IMR-90 (cell line): ENCODE measurements around the gene HS2ST1. TPM values are rescaled to one million over a fixed set of nuclear protein-coding genes. Genes with fewer than 3 reads are reported as not detected.

ENCODE experiments used
- ATAC-seq: fragments of 200-7000 bp; cut with Tn5 transposase; 2 replicates; pipeline ENCODE4 v1.9.1; 2020; ENCODE audit warnings: low read depth, mild to moderate bottlenecking, moderate library complexity
- BruUV-seq: library from RNA; stranded (reverse); fragments of 400-500 nt; replicated peaks from 2 replicates; lab custom pipeline; 2021; lab: Mats Ljungman, UMichigan
- CTCF ChIA-PET: fragments of 300-600 bp; formaldehyde crosslinking; extraction: SDS; loops from one replicate; lab custom pipeline; 2021; ENCODE audit warnings: antibody characterized with exemption; lab: Yijun Ruan, JAX
- POLR2A ChIA-PET: fragments of 300-600 bp; sonication (Branson Sonifier 250); formaldehyde crosslinking; loops from one replicate; lab custom pipeline; 2022; ENCODE audit warnings: antibody characterized with exemption; ENCODE audit not compliant: unreplicated experiment; lab: Charles Lee
- DNase-seq: peaks from one replicate; pipeline ENCODE4 v3.0.0; 2013
- H2AFZ ChIP-seq: replicated peaks from 2 replicates; pipeline ENCODE3; 2013; ENCODE audit warnings: low read length, mild to moderate bottlenecking; ENCODE audit not compliant: poor library complexity
- H2AK5ac ChIP-seq: 2 replicates; pipeline ENCODE4 v1.6.1; 2013; ENCODE audit warnings: low read depth, low read length, inconsistent platforms
- H2AK9ac ChIP-seq: replicated peaks from 2 replicates; pipeline ENCODE3; 2013; ENCODE audit warnings: mild to moderate bottlenecking, low read depth, low read length, moderate library complexity; ENCODE audit not compliant: poor library complexity
- H2BK120ac ChIP-seq: 2 replicates; pipeline ENCODE4 v1.6.1; 2013; ENCODE audit warnings: low read depth, low read length, inconsistent platforms
- H2BK15ac ChIP-seq: 3 replicates; pipeline ENCODE4 v1.6.1; 2013; ENCODE audit warnings: low read depth, low read length, inconsistent platforms
- H2BK20ac ChIP-seq: 2 replicates; pipeline ENCODE4 v1.6.1; 2013; ENCODE audit warnings: low read depth, mild to moderate bottlenecking, inconsistent platforms, low read length, moderate library complexity
- H2BK5ac ChIP-seq: 2 replicates; pipeline ENCODE4 v1.6.1; 2013; ENCODE audit warnings: mild to moderate bottlenecking, low read depth, low read length, inconsistent platforms; ENCODE audit not compliant: poor library complexity, severe bottlenecking
- H3K14ac ChIP-seq: replicated peaks from 2 replicates; pipeline ENCODE4 v1.6.1; 2013; ENCODE audit warnings: low read depth, low read length, inconsistent platforms
- H3K18ac ChIP-seq: 2 replicates; pipeline ENCODE4 v1.6.1; 2013; ENCODE audit warnings: low read depth, low read length, control low read depth
- H3K23ac ChIP-seq: 2 replicates; pipeline ENCODE4 v1.6.1; 2013; ENCODE audit warnings: low read depth, low read length, inconsistent platforms
- H3K27ac ChIP-seq: 2 replicates; pipeline ENCODE4 v1.5.1; 2013; ENCODE audit warnings: mild to moderate bottlenecking, control low read depth, low read length; ENCODE audit not compliant: insufficient read depth
- H3K27me3 ChIP-seq: 2 replicates; pipeline ENCODE4 v1.6.1; 2013; ENCODE audit warnings: low read length; ENCODE audit not compliant: control insufficient read depth, insufficient read depth
- H3K36me3 ChIP-seq: 2 replicates; pipeline ENCODE4 v1.6.1; 2013; ENCODE audit warnings: low read length, mixed read lengths; ENCODE audit not compliant: control insufficient read depth, insufficient read depth
- H3K4ac ChIP-seq: 2 replicates; pipeline ENCODE4 v1.6.1; 2013; ENCODE audit warnings: low read depth, low read length, inconsistent platforms
- H3K4me1 ChIP-seq: 2 replicates; pipeline ENCODE4 v1.6.1; 2013; ENCODE audit warnings: low read length, mixed read lengths; ENCODE audit not compliant: control insufficient read depth, insufficient read depth
- H3K4me2 ChIP-seq: 2 replicates; pipeline ENCODE4 v1.6.1; 2013; ENCODE audit warnings: low read depth, mild to moderate bottlenecking, control low read depth, low read length, moderate library complexity
- H3K4me3 ChIP-seq: 2 replicates; pipeline ENCODE4 v1.5.1; 2013; ENCODE audit warnings: low read depth, mild to moderate bottlenecking, control low read depth, low read length, moderate library complexity; ENCODE audit not compliant: insufficient read depth
- H3K56ac ChIP-seq: 2 replicates; pipeline ENCODE4 v1.6.1; 2013; ENCODE audit warnings: low read length, inconsistent platforms; ENCODE audit not compliant: insufficient read depth; ENCODE audit errors: extremely low read depth
- H3K79me1 ChIP-seq, 2 experiments: 2 replicates each; pipeline ENCODE4 v1.6.1; 2013; ENCODE audit warnings: low read length in 2 of 2, inconsistent platforms in 1 of 2, low read depth in 1 of 2
- H3K9ac ChIP-seq: 2 replicates; pipeline ENCODE4 v1.6.1; 2013; ENCODE audit warnings: low read depth, low read length, control low read depth
- H3K9me1 ChIP-seq: 2 replicates; pipeline ENCODE4 v1.6.1; 2013; ENCODE audit warnings: low read length, inconsistent platforms; ENCODE audit not compliant: insufficient read depth
- H3K9me3 ChIP-seq: 2 replicates; pipeline ENCODE4 v1.6.1; 2013; ENCODE audit warnings: low read length; ENCODE audit not compliant: control insufficient read depth, insufficient read depth
- H4K20me1 ChIP-seq: 2 replicates; pipeline ENCODE4 v1.6.1; 2013; ENCODE audit warnings: low read length, inconsistent platforms; ENCODE audit not compliant: insufficient read depth
- H4K5ac ChIP-seq: 2 replicates; pipeline ENCODE4 v1.6.1; 2013; ENCODE audit warnings: mild to moderate bottlenecking, low read depth, low read length, control low read depth
- H4K8ac ChIP-seq, 2 experiments: 2 replicates each; pipeline ENCODE4 v1.6.1; 2013; ENCODE audit warnings: low read depth in 2 of 2, low read length in 2 of 2, control low read depth in 1 of 2, inconsistent platforms in 1 of 2
- H4K91ac ChIP-seq: 2 replicates; pipeline ENCODE4 v1.6.1; 2013; ENCODE audit warnings: low read depth, low read length, inconsistent platforms; ENCODE audit not compliant: insufficient read depth
- CHD1 ChIP-seq: IDR thresholded peaks from 2 replicates; pipeline ENCODE4 v1.6.1; 2012; ENCODE audit warnings: low read depth, low read length, improper control_type of control experiment
- FOS ChIP-seq: fragments of 150-350 bp; IDR thresholded peaks from 2 replicates; pipeline ENCODE4 v1.6.1; 2016; ENCODE audit warnings: low read depth, low read length
- MAFK ChIP-seq: IDR thresholded peaks from 2 replicates; pipeline ENCODE4 v1.6.1; 2012; ENCODE audit warnings: low read depth, low read length, improper control_type of control experiment
- MXI1 ChIP-seq: IDR thresholded peaks from 2 replicates; pipeline ENCODE4 v1.6.1; 2012; ENCODE audit warnings: low read depth, mild to moderate bottlenecking, low read length, moderate library complexity, borderline replicate concordance
- RFX5 ChIP-seq: IDR thresholded peaks from 2 replicates; pipeline ENCODE4 v1.8.0; 2012; ENCODE audit warnings: low read depth, mild to moderate bottlenecking, low read length, moderate library complexity
- WGBS, 2 experiments: methylation state at CpG; one replicate each; pipeline versions ENCODE4 v1.1.5 to v1.1.7; 2013; ENCODE audit warnings: missing lambda C conversion rate in 2 of 2; ENCODE audit not compliant: insufficient read length in 1 of 2; ENCODE audit errors: extremely low coverage in 2 of 2; 5-methylcytosine and 5-hydroxymethylcytosine counted together
- dilution Hi-C: fragments of 300-500 bp; cut with HindIII; formaldehyde crosslinking; loops from one replicate; pipeline ENCODE4 v1.14.3; 2018; ENCODE audit warnings: low sequenced_read_pairs; ENCODE audit not compliant: unreplicated experiment
- in situ Hi-C: fragments of 300-500 bp; cut with MboI; formaldehyde crosslinking; loops from 3 replicates; pipeline ENCODE4 v1.14.3; 2019; ENCODE audit warnings: low sequenced_read_pairs, inconsistent platforms, mixed read lengths
- intact Hi-C: fragments of 100-400 bp; cut with micrococcal nuclease; formaldehyde crosslinking; loops from 2 replicates; pipeline ENCODE4 v1.10.0; 2022
- polyA plus RNA-seq, 3 experiments: library from polyadenylated mRNA; depleted of rRNA; stranded (reverse); fragments of >200 nt; gene quantifications; 2 replicates each; pipeline ENCODE4 v1.2.3, GENCODE V29; 2012; ENCODE audit warnings: low replicate concordance in 1 of 3
- total RNA-seq: library from RNA; depleted of rRNA; stranded (reverse); fragments of >200 nt; gene quantifications from 2 replicates; pipeline ENCODE4 v1.2.3, GENCODE V29; 2012
- TF ChIP-seq, protein P1 (sequence below): fragments of 150-350 bp; IDR thresholded peaks from 2 replicates; pipeline ENCODE4 v1.6.1; 2016; ENCODE audit warnings: low read depth, mild to moderate bottlenecking, low read length, moderate library complexity, borderline replicate concordance
- TF ChIP-seq, protein P2 (sequence below): conservative IDR thresholded peaks from 2 replicates; pipeline ENCODE4 v1.5.1; 2012; ENCODE audit warnings: mild to moderate bottlenecking, low read depth, low read length, improper control_type of control experiment

Gene HS2ST1
- total and polyA plus RNA-seq, 2 of the 4 experiments (the other 2 are of a cell fraction): 7.8 to 13.1 TPM

DNA sequence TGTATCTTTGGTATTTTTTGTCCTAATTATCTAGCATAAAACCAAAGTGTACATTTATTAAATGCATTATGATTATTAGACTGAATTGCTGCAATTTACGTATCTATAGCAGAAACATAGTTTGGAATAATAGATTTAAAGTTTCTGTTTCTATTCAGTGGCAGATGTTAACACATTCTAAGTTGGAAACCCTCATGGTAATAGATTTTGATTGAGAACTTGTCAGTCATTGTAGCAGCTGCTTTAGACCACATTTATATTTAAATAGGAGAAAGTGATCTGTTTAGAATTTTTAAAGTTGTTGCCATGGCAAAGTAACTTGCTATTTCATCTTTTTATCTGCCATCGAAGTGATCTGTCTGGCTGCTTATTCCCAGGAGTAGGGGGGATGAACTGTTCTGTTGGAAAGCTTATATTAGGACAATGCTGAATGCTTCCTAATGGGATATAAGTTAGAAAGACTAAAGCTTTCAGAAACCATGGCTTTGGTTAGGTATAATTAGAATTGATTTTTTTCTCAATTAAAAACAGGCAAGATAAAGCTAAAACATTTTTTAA, 61.6 kb downstream of the HS2ST1 start:
- POLR2A ChIA-PET: no interaction called here
- Histone ChIP-seq H3K9me1 (no peaks in the 10 kb centered on the region), H3K4me1 (no peaks in the 10 kb centered on the region), H3K14ac (no peak overlapping the region), H2BK120ac (no peak overlapping the region), H2BK15ac (no peak overlapping the region), H2BK20ac (no peak overlapping the region), H3K9ac (no peak overlapping the region), H2AFZ (no peak overlapping the region), H3K4ac (no peak overlapping the region), H4K91ac (no peak overlapping the region), H4K5ac (no peak overlapping the region), H3K9me3 (no peaks in the 10 kb centered on the region), H3K4me3 (no peak overlapping the region), H4K8ac (no peak overlapping the region), H2AK5ac (no peak overlapping the region), H3K18ac (no peak overlapping the region), H3K23ac (no peak overlapping the region), H3K4me2 (no peak overlapping the region; the same call in 1 of the 2 replicates), H2BK5ac (no peak overlapping the region), H3K79me1 (peaks cover 4 to 7% of the 10 kb centered on the region in 2 experiments; a peak in 2 of 4 replicates), H3K36me3 (no peaks in the 10 kb centered on the region), H4K20me1 (no peaks in the 10 kb centered on the region), H3K27ac (no peak overlapping the region), H3K56ac (no peak overlapping the region), H2AK9ac (no peak overlapping the region), H3K27me3 (no peaks in the 10 kb centered on the region)
- intact Hi-C loops: loop anchor here (2.0 kb wide), 1 partner anchor 55 kb away; no protein-coding TSS in a partner anchor
- in situ Hi-C loops: no loop called here
- dilution Hi-C loops: no loop called here
- ATAC-seq (no peak), DNase-seq (no peak)
- WGBS, 2 experiments: no CpG with 5 or more reads among the region's 2 CpGs
- CTCF ChIA-PET: interaction anchor here (0.7 to 1.5 kb wide), 3 partner anchors 14 to 107 kb away, joined by 3 to 6 read pairs (median 5); no protein-coding TSS in a partner anchor
- TF ChIP-seq FOS (no peak), RFX5 (no peak), CHD1 (no peak), MAFK (no peak), MXI1 (no peak)
- TF ChIP-seq, protein P1, sequence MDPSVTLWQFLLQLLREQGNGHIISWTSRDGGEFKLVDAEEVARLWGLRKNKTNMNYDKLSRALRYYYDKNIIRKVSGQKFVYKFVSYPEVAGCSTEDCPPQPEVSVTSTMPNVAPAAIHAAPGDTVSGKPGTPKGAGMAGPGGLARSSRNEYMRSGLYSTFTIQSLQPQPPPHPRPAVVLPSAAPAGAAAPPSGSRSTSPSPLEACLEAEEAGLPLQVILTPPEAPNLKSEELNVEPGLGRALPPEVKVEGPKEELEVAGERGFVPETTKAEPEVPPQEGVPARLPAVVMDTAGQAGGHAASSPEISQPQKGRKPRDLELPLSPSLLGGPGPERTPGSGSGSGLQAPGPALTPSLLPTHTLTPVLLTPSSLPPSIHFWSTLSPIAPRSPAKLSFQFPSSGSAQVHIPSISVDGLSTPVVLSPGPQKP: no peak
- TF ChIP-seq, protein P2, sequence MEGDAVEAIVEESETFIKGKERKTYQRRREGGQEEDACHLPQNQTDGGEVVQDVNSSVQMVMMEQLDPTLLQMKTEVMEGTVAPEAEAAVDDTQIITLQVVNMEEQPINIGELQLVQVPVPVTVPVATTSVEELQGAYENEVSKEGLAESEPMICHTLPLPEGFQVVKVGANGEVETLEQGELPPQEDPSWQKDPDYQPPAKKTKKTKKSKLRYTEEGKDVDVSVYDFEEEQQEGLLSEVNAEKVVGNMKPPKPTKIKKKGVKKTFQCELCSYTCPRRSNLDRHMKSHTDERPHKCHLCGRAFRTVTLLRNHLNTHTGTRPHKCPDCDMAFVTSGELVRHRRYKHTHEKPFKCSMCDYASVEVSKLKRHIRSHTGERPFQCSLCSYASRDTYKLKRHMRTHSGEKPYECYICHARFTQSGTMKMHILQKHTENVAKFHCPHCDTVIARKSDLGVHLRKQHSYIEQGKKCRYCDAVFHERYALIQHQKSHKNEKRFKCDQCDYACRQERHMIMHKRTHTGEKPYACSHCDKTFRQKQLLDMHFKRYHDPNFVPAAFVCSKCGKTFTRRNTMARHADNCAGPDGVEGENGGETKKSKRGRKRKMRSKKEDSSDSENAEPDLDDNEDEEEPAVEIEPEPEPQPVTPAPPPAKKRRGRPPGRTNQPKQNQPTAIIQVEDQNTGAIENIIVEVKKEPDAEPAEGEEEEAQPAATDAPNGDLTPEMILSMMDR: no peak
- BruUV-seq: no TSS peak
